GM19328 (cell line): ENCODE results near the gene ZNF527.
"Not testable (repeated sequence)": the region's sequence is repeated elsewhere in the genome, so short reads cannot be mapped to it uniquely, and the experiment has no call there.

Experiments
- ATAC-seq: cut with Tn5 transposase; IDR thresholded peaks from one replicate; pipeline ENCODE4 v1.9.1; 2021; ENCODE audit warnings: mild to moderate bottlenecking, moderate library complexity; ENCODE audit not compliant: unreplicated experiment

Gene ZNF527

DNA sequence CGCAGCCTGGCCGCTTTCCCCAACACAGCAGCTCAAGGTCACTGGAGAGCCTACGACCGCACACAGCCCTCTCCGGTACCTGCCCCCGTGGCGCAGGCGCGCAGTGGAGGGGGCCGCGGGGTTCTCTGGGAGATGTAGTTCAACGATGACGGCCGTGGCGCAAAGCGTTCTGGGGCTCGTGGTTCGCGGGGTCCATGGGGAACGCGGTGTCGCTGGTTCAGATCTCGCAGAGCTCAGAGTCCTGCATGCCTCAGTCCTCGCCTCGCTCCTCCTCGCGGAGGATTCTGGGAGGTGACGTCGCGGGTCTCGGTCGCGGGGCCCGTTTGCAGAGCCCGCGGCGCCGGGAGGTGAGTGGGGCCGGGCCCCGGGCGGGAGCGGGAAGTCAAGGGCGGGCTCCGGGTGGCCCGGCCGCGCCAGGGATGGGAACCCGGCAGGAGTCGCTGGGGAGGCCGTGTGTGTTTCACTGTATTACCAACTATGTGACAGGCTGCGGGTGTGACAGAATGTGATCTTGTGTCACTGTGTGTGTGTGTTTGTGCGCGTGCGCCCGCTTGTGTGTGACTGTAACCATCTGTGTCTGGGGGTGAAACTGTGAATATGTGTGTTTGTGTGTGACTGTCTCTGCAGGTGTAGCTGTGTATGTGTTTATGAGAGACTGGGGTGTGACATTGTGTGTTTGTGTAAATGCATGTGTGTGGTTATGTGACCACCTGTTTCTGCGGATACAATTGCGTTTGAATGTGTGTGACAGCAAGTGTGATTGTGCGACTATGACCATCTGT lies at the start of gene ZNF527:
Gene ZNF527, plus strand, starts transcription at position 220 of the 782 bp plus-strand sequence. CDS start 3,100 bp downstream, outside the sequence.
- ATAC-seq, result peak; percentile 96

DNA sequence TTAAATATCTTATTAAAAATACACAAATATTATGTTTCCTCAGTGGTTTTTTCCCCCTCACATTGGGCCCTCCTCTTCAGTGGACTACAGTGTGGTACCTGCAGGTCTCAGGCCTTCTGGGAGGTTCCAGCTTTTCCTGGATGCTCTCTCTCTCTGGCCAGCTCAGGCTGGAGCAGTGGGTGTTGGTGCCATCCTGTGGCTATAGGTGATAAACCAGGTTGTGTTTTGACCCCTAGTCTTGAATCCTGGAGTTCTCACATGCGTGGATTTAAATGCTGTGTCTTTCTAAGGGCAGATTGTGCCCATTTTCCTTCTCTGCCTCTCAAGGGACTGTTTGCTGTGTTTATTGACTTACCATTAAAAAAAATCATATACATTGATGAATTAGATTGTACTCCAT lies 41.2 kb upstream of the ZNF527 start:
- ATAC-seq, result no peak

DNA sequence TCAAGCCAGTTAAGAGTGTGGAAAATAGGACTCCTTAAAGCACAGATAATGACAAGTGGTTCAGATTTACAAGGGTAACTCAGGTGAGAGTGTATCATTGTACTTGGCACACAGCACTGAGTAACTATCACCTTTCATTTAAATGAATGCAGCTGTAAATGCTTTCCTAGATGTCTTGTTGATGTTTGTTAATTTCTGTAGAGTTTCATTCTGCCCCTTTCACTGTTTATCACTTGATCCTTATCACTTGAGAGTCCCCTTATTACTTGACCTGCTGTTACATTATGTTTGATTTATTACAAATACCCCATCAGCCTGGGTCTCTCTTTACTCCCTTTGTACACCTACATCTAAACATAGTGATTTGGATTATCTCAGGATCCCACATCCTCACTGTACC lies 38.1 kb upstream of the ZNF527 start:
- ATAC-seq, result no peak

DNA sequence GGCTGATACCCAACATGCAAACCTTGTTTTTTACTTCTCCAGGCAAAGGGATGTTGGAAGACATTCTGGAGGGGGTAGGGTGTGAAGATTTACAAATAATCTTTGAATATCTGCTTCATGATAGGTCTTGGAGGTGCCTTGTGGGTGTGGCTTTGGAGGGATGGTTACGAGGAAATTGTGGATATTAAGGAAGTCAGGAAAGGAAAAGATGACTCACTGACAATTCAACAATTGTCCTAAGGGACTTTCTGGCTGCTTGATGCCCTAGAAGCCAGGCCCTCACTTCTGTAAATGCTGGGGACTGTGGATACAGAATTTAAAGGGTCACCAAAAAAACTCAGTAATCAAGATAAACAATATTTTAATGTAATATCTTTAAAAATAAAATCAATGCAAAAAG lies 37.4 kb upstream of the ZNF527 start:
- no peak for ATAC-seq

DNA sequence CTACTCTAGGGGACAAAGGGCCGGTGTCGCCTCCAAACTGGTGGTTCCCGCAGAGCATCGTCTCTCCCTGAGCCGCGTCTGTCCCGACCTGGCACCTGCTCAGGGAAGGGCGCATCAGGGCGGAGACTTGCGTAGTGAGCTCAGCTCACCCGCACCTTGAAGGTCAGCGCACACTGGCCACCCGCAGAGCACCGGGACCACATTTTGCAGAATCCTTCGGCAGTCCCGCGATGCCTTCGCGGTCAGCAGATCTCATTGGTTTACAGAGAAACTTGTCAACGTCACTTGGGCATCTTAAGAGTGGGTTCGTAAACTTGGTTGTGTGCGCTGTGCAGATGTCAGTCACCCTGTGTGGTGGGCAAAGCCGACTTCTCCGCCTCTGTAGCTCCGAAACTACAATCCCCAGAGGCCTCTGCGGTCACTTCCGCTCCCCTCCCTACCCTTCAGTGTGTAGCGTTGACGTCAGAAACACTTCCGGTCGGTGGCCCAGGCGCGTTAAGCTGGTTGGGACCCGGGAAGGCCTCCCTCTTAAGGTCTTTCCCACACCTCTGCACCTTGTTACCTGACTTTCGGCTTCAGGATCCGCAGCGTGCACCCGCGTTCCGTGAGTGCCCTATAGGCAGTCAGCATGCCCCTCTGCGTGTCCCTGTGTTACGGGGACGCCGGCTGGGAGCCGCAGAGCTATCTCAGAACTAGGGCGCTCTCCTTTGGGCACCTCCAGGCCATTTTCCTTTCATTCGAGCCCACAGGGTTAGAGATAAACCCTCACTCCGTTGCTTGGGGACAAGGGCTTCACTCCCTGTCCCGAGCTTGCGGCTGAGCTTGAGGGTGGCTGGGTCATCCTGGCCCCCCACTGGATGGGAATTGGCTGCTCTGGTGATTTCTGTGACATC lies 36.5 kb upstream of the ZNF527 start:
- ATAC-seq, result no peak

DNA sequence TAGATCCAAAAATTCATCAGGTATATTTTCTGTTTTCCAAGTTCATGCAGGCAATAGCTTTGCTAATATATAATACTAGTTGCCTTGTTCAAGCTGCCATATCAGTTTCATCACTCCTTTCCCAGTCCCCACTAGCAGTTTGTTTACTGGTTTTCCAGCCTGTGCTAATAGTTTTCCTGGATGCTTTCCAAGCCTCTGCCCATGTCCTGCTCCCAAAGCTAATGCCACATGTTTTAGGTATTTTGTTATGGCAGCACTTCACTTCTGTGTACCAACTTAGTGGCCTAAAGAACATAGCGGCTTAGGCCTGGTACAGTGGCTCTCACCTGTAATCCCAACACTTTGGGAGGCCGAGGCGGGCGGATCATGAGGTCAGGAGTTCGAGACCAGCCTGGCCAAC lies 28.1 kb upstream of the ZNF527 start:
- no peak for ATAC-seq

DNA sequence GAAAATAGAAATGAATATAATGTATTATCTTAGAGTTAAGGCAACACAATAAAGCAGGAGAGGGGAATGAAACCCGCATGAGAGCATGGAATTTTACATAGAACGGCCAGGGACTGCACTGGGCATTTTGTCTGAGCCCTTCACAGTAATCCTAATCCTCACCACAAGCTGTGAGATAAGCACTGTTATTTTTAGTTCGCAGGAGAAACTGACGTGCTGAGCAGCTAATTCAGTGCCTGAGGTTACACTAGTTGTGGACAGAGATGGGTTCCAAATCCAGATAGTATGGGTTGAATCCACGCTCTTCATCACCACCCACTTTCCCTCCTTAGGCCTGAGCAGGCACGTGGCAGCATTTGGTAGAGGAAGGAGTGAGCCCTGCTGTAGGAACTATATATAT lies 24.8 kb upstream of the ZNF527 start:
- ATAC-seq, result no peak

DNA sequence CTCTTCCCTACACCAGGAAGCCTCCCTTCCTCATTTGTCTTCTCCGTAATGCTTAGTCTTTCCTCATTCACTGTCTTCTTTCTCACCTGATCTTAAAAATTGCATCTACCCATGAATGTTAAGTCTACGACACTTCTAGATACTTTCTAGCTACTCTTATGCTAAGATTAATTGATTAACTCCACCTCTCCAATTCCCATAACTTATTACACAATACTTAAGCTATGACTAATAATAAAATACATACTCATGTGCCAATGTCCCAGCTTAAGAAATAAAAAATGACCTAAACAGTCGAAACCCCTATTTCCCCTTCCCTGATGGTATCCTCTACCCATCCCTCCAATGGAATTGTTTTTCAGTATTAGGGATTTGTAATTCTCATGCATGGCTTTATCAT lies 22.8 kb upstream of the ZNF527 start:
- ATAC-seq, result no peak

DNA sequence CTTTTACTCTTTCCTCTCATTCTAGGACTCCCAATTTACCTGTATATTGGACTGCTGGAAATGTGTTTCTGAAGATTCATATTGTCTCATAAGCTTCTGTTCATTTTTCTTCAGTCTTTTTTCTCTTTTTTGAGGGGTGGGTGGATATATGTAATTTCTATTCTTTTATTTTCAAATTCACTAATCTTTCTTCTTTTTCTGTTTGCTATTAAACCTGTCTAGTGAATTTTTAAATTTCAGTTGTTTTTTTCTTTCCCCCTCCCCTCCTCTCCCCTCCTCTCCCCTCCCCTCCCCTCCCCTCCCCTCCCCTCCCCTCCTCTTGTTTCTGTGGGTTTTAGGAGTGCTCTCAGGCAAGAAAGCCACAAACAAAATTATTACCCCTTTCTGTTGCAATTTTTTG lies 16.9 kb upstream of the ZNF527 start:
- ATAC-seq, result no peak

DNA sequence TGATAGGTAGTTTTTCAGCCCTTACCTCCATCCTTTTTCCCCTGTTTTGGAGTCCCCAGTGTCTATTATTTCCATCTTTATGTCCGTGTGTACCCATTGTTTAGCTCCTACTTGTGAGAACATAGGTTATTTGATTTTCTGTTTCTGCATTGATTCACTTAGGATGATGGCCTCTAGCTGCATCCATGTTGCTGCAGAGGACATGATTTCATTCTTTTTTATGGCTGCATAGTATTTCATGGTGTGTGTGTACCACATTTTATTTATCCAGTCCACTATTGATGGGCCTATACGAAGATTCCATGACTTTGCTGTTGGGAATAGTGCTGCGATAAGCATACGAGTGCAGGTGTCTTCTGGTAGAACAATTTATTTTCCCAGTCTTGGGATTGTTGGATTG lies 15.0 kb upstream of the ZNF527 start:
- ATAC-seq, result no peak

DNA sequence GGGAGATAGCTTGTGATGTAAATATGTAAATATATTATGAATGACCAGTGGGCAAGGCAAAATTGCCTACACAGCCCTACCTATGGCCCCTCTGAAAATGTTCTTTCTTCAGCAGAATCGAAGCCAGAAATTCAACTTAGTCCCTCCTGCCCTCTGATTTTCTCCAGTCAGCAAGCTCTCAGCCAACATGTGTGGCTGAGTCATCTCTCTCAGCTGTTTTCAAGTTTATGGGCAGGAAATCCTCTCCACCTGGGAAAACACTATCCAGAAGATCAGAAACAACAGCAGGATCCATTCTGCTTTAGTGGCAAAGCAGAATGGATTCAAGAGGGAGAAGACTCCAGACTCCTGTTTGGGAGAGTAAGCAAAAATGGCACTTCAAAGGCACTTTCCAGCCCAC lies 8.9 kb upstream of the ZNF527 start:
- ATAC-seq, result no peak

DNA sequence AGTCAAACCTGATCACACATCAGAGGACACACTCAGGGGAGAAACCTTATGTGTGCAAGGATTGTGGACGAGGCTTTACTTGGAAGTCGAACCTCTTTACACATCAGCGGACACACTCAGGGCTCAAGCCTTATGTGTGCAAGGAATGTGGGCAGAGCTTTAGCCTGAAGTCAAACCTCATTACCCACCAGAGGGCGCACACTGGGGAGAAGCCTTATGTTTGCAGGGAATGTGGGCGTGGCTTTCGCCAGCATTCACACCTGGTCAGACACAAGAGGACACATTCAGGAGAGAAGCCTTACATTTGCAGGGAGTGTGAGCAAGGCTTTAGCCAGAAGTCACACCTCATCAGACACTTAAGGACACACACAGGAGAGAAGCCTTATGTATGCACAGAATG lies 8.2 kb upstream of the ZNF527 start:
- no peak for ATAC-seq

DNA sequence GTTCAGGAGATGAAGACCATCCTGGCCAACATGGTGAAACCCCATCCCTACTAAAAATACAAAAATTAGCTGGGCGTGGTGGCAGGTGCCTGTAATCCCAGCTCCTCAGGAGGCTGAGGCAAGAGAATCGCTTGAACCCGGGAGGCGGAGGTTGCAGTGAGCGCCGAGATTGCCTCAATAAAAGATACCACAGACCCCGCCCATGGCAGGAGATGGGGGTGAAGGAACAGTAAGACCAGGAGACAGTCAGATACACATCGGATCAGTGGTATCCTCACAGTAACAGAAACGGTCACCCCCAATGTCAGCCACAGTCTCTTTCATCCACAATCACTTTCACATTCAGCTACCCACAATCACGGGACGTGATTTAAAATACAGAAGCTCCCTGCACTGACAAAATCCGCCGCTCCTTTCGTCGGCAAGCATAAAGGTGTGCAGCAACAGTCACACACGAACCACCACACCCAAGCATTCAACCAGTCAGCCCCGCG lies 466 bp upstream of the ZNF527 start:
- peak; percentile 5 for ATAC-seq

DNA sequence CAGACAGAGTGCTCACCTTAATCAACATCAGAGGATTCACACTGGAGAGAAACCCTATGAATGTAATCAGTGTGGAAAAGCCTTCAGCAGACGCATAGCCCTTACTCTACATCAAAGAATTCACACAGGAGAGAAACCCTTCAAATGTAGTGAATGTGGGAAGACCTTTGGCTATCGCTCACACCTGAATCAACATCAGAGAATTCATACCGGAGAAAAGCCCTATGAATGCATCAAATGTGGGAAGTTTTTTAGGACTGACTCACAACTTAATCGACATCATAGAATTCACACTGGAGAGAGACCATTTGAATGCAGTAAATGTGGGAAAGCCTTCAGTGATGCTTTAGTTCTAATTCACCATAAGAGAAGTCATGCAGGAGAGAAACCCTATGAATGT lies 18.3 kb downstream of the ZNF527 start:
- ATAC-seq, result no peak

DNA sequence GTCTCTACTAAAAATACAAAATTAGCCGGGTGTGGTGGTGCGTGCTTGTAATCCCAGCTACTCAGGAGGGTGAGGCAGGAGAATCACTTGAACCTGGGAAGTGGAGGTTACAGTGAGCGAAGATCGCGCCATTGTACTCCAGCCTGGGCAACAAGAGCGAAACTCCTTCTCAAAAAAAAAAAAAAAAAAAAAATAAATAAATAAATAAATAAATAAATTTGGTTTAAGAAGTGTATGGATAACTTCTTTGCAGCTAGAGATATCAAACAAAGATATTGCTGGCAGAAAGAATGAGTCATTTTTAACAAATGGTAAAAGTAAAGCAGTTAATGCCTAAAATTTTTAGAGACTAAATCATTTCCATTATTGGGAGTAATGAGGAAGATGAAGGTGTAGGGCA lies 20.5 kb downstream of the ZNF527 start:
- ATAC-seq, result not testable (repeated sequence)

DNA sequence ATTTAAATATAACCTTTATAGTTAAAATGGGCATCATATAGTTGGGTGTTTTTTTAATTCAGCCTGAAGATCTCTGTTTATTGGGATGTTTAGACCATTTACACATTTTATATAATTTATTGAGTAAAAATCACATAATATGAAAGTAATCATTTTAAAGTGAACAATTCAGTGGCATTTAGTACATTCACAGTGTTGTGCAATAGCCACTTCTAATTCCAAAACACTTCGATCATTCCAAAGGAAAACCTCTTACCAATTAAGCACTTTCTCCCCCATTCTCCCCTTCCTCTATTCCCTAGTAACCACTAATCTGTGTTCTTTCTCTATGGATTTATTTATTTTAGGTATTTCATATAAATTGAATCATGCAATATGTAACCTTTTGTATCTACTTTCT lies 30.2 kb downstream of the ZNF527 start:
- no peak for ATAC-seq

DNA sequence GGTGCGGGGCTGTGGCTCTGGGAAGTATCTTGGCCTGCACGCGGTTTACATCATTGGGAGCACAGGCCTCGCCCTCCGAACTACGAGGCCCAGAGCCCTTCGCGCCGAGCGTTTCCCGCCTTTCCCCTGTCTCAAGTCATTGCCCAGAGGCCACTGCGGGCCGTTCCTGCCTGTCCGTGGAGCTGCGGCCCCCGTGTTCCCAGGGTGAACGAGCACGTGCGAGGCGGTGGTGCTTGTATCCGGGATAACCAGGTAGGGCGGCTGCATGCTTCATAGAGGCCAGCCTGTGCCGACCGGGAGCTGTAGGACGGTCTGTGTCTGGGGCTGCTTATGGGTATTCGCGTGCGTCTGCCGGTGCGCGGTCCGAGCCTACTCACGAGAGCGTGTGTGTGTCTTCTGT lies 32.5 kb downstream of the ZNF527 start:
- no peak for ATAC-seq

DNA sequence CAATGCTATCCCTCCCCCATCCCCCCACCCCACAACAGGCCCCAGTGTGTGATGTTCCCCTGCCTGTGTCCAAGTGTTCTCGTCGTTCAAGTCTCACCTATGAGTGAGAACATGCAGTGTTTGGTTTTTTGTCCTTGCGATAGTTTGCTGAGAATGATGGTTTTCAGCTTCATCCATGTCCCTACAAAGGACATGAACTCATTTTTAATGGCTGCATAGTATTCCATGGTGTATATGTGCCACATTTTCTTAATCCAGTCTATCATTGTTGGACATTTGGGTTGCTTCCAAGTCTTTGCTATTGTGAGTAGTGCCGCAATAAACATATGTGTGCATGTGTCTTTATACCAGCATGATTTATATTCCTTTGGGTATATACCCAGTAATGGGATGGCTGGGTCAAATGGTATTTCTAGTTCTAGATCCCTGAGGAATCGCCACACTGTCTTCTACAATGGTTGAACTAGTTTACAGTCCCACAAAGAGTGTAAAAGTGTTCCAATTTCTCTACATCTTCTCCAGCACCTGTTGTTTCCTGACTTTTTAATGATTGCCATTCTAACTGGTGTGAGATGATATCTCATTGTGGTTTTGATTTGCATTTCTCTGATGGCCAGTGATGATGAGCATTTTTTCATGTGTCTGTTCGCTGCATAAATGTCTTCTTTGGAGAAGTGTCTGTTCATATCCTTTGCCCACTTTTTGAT lies 35.4 kb downstream of the ZNF527 start:
- not testable (repeated sequence) for ATAC-seq

DNA sequence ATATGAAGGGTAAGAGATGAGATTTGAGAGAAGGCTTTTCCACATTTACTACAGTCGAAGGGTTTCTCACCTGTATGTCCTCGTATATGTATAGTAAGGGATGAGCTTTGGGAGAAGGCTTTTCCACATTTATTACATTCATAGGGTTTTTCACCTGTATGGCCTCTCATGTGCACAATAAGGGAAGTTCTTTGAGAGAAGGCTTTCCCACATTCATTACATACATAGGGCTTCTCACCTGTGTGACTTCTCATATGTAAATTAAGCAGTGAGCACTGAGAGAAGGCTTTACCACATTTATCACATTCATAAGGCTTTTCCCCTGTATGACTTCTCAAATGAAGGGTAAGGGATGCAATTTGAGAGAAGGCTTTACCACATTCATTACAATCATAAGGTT lies 41.8 kb downstream of the ZNF527 start:
- no peak for ATAC-seq

DNA sequence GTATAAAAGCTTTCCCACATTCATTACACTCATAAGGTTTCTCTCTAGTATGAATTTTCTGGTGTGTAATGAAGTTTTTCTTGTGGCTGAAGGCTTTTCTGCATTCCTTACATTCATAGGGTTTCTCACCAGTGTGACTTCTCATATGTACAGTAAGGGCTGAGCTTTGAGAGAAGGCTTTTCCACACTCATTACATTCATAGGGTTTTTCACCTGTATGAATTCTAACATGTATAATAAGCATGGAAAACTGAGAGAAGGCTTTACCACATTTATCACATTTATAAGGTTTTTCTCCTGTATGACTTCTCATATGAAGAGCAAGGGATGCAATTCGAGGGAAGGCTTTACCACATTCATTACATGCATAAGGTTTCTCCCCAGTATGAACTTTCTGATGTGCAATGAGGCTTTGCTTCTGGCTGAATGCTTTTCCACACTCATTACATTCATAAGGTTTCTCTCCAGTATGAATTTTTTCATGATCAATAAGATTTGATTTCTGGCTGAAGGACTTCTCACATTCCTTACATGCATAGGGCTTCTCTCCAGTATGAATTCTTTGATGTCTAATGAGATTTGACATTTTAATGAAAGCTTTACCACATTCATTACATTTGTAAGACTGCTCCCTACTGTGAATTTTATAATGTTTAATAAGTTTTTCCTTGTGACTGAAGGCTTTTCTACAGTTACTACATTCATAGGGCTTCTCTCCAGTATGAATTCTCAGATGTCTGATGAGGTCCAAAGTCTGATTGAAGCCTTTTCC lies 42.6 kb downstream of the ZNF527 start:
- ATAC-seq, result no peak
